DND-41 (cell line): ENCODE results near the gene OR4N5.

ENCODE experiments used
- CTCF ChIP-seq: IDR thresholded peaks from 2 replicates; pipeline ENCODE4 v1.5.1; 2012; ENCODE audit warnings: borderline replicate concordance, low read length, moderate library complexity, mild to moderate bottlenecking; ENCODE audit not compliant: poor library complexity, severe bottlenecking; ENCODE audit errors: extremely low read depth
- EZH2 ChIP-seq: IDR thresholded peaks from 3 replicates; pipeline ENCODE4 v1.6.1; 2012; ENCODE audit warnings: borderline replicate concordance, low read depth, mild to moderate bottlenecking, moderate library complexity, low read length, inconsistent platforms; ENCODE audit not compliant: severe bottlenecking

GRCh38 chr14:20143911-20144310 lies 5.3 kb downstream of the OR4N5 start:
- TF ChIP-seq CTCF (no peak), EZH2 (no peak)
